ENCODE results near the gene TMEM231. TPM values are rescaled to one million over a fixed set of nuclear protein-coding genes. Genes with fewer than 3 reads are reported as not detected.
A peak's percentile ranks its signal among the peaks of the same experiment; 100 is the strongest.

The TMEM231 gene
- total and polyA plus RNA-seq, 9 of the 15 experiments (the other 6 are each of a cell fraction or from before 2014, with no cell fraction given) = 1.6 to 27.6 (median 9.1) TPM

- TF ChIP-seq WHSC1 (IDR thresholded peaks at IDR 0.05; ENCODE audit: low read length) = no peak
- TF ChIP-seq CBX1 (IDR thresholded peaks at IDR 0.05; ENCODE audit: low read depth) = peak; percentile 77; the same call in 1 of the 2 replicates
- TF ChIP-seq NCOA1 (IDR thresholded peaks at IDR 0.05; ENCODE audit: low read depth) = 0 out of 2 replicates have a peak, but pooled peaks have one; percentile 3
- TF ChIP-seq ZBTB11 (CRISPR knock-in tag; IDR thresholded peaks at IDR 0.05) = peak in 1 of 3 experiments; percentile 60; a peak in 2 of 6 replicates
- no peak for TF ChIP-seq HNRNPK (IDR thresholded peaks at IDR 0.05; ENCODE audit: low read depth, low read length, poor library complexity, severe bottlenecking)
- no peak for TF ChIP-seq ZNF696 (CRISPR knock-in tag; conservative IDR thresholded peaks at IDR 0.05)
- TF ChIP-seq HMGN3 (IDR thresholded peaks at IDR 0.05; ENCODE audit: borderline replicate concordance, extremely low read depth, insufficient read length, low read depth, low read length) = peak; percentile 21
- no peak for TF ChIP-seq CGGBP1 (CRISPR knock-in tag; IDR thresholded peaks at IDR 0.05)
- no peak for TF ChIP-seq CBFA2T3 (IDR thresholded peaks at IDR 0.05)
- TF ChIP-seq SMAD4 (CRISPR knock-in tag; conservative IDR thresholded peaks at IDR 0.05) = no peak
- no peak for TF ChIP-seq FOXA3 (CRISPR knock-in tag; conservative IDR thresholded peaks at IDR 0.05 in 1 of 2, IDR thresholded peaks at IDR 0.05 in 1 of 2)
- TF ChIP-seq ZFPM2 (CRISPR knock-in tag; IDR thresholded peaks at IDR 0.05) = no peak
- TF ChIP-seq ZNF764 (CRISPR knock-in tag; IDR thresholded peaks at IDR 0.05; ENCODE audit: low read depth) = 0 out of 2 replicates have a peak, but pooled peaks have one; percentile 13
- TF ChIP-seq ZBTB2 (IDR thresholded peaks at IDR 0.05) = 0 out of 2 replicates have a peak, but pooled peaks have one; percentile 43
- 0 out of 4 replicates have a peak, but pooled peaks of 1 of the 2 experiments have one; percentile 69 for TF ChIP-seq MLLT1 (IDR thresholded peaks at IDR 0.05)
- peak; percentile 28 to 86 (median 84) for TF ChIP-seq YY1 (IDR thresholded peaks at IDR 0.05; ENCODE audit: borderline replicate concordance in 1 of 3, control insufficient read depth in 1 of 3, extremely low read depth in 1 of 3, insufficient read depth in 3 of 3, insufficient read length in 1 of 3, insufficient replicate concordance in 2 of 3, low read depth in 1 of 3, low read length in 2 of 3)
- TF ChIP-seq HDGF (IDR thresholded peaks at IDR 0.05) = no peak
- TF ChIP-seq MXD1 (CRISPR knock-in tag; IDR thresholded peaks at IDR 0.05; ENCODE audit: borderline replicate concordance, poor library complexity, severe bottlenecking) = no peak
These were observed 10.1 kb upstream of the TMEM231 start, which contains the start of gene GABARAPL2 (continued) for GRCh38 chr16:75566040-75566757.
